ENCODE data around the gene SLC2A13. TPM values are rescaled to one million over a fixed set of nuclear protein-coding genes. Genes with fewer than 3 reads are reported as not detected.
"Not testable (repeated sequence)": the region's sequence is repeated elsewhere in the genome, so short reads cannot be mapped to it uniquely, and the experiment has no call there.

SLC2A13 gene
- total and polyA plus RNA-seq, 10 of the 15 experiments (the other 5 are each of a cell fraction or from before 2014, with no cell fraction given): 0.05 to 3.7 (median 0.25) TPM

DNA sequence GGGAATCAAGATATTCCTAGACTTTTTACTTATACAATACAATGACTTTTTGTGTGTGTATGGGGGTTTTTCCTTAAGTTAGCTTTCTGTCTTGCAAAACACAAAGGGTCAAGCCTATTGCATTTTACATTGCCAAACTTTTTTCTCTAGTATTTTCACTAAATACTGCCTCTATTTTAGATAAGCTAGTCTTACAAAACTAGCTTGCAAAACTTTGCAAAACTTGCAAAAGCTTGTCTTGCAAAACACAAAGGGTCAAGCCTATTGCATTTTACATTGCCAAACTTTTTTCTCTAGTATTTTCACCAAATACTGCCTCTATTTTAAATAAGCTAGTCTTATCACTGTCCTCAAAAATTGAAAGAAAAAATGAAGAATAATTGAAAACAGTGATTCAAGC is 183.3 kb downstream of the SLC2A13 start:
- H3K27me3 ChIP-seq (replicated peaks in 1 of 2; ENCODE audit: control insufficient read depth in 2 of 2, insufficient read depth in 2 of 2, low read length in 1 of 2); POLR2A ChIA-PET; H2AFZ ChIP-seq (ENCODE audit: control insufficient read depth, low read depth, low read length); FAIRE-seq; ATAC-seq; H3K79me2 ChIP-seq (ENCODE audit: control insufficient read depth, insufficient read depth, low read length); BruUV-seq (replicated peaks); H4K20me1 ChIP-seq (ENCODE audit: control insufficient read depth, insufficient read depth); RAD21 ChIA-PET (ENCODE audit: unreplicated experiment); H3K4me3 ChIP-seq; DNase-seq (ENCODE audit: low read depth, low spot score); intact Hi-C loops (cut with micrococcal nuclease; ENCODE audit: unreplicated experiment); in situ Hi-C loops (cut with MboI); H3K36me3 ChIP-seq (ENCODE audit: control insufficient read depth in 2 of 2, insufficient read depth in 2 of 2, low read length in 1 of 2); H3K9me3 ChIP-seq (replicated peaks; ENCODE audit: control insufficient read depth, insufficient read depth, low read length); H3K9ac ChIP-seq (ENCODE audit: control insufficient read depth, insufficient read depth, low read length); H3K4me1 ChIP-seq (ENCODE audit: control insufficient read depth, insufficient read depth, low read length); H3K27ac ChIP-seq (ENCODE audit: control insufficient read depth, insufficient read depth); H3K4me2 ChIP-seq (ENCODE audit: control insufficient read depth, insufficient read depth): not testable (repeated sequence)
- SMC1A ChIA-PET (ENCODE audit: uncharacterized antibody, unreplicated experiment): interaction anchor here (0.7 to 1.2 kb wide), 3 partner anchors 10 to 31 kb away, joined by 3 read pairs; no protein-coding TSS in a partner anchor
- CTCF ChIA-PET: interaction anchor here (0.7 to 1.2 kb wide), 2 partner anchors 9 to 942 kb away, joined by 3 to 6 read pairs; no protein-coding TSS in a partner anchor

DNA sequence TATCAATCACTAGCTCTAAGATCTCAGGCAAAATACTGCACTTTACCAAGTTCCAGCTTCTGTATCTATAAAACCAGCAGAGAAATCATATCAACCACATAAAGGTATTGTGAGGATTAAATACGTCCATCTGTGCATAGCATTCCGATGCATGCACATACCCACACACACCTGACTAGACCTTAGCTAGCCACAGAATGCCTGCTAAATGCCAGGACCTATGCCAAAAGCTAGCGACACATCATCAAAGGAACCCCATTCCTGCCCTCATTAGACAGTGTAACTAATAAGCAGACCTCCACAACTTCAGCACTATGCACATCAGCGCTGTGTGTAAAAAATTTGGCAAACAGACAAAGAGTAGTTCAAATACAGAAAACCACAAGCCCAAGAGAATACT is 185.2 kb downstream of the SLC2A13 start:
- Histone ChIP-seq H3K9me3 (replicated peaks; ENCODE audit: control insufficient read depth, insufficient read depth, low read length) (no peaks in the 10 kb centered on the region), H2AFZ (ENCODE audit: control insufficient read depth, low read depth, low read length) (no peak overlapping the region), H4K20me1 (ENCODE audit: control insufficient read depth, insufficient read depth) (no peaks in the 10 kb centered on the region), H3K27ac (ENCODE audit: control insufficient read depth, insufficient read depth) (no peak overlapping the region), H3K4me1 (ENCODE audit: control insufficient read depth, insufficient read depth, low read length) (no peaks in the 10 kb centered on the region), H3K4me2 (ENCODE audit: control insufficient read depth, insufficient read depth) (no peak overlapping the region), H3K9ac (ENCODE audit: control insufficient read depth, insufficient read depth, low read length) (no peak overlapping the region), H3K79me2 (ENCODE audit: control insufficient read depth, insufficient read depth, low read length) (no peaks in the 10 kb centered on the region), H3K4me3 (no peak overlapping the region), H3K27me3 (replicated peaks in 1 of 2; ENCODE audit: control insufficient read depth in 2 of 2, insufficient read depth in 2 of 2, low read length in 1 of 2) (no peaks in the 10 kb centered on the region), H3K36me3 (ENCODE audit: control insufficient read depth in 2 of 2, insufficient read depth in 2 of 2, low read length in 1 of 2) (no peaks in the 10 kb centered on the region)
- no TSS peak for BruUV-seq (replicated peaks)
- intact Hi-C loops (cut with micrococcal nuclease; ENCODE audit: unreplicated experiment): no loop called here
- ATAC-seq (no peak), DNase-seq (ENCODE audit: low read depth, low spot score) (no peak), FAIRE-seq (no peak)
- POLR2A ChIA-PET: no interaction called here
- in situ Hi-C loops (cut with MboI): no loop called here
- CTCF ChIA-PET: no interaction called here
- RAD21 ChIA-PET (ENCODE audit: unreplicated experiment): no interaction called here
- 73% methylated on average over 4 of the region's 4 CpGs for WGBS (ENCODE audit: insufficient coverage, insufficient replicate concordance, low lambda C conversion rate, missing lambda C conversion rate)
- TF ChIP-seq EZH2 (IDR thresholded peaks at IDR 0.05; ENCODE audit: borderline replicate concordance, control insufficient read depth, low read depth, low read length) (no peak), TBL1XR1 (IDR thresholded peaks at IDR 0.05; ENCODE audit: low read depth, low read length) (no peak), NR2F1 (conservative IDR thresholded peaks at IDR 0.05) (no peak), FOS (IDR thresholded peaks at IDR 0.05; ENCODE audit: borderline replicate concordance, extremely low read depth, insufficient read length) (no peak), RAD21 (IDR thresholded peaks at IDR 0.05; ENCODE audit: insufficient read depth, low read depth, low read length) (no peak), SIX5 (IDR thresholded peaks at IDR 0.05; ENCODE audit: low read depth, low read length, severe bottlenecking) (no peak), CHD4 (IDR thresholded peaks at IDR 0.05) (no peak), IRF4 (IDR thresholded peaks at IDR 0.05; ENCODE audit: low read depth, low read length) (no peak), NFYA (IDR thresholded peaks at IDR 0.05; ENCODE audit: borderline replicate concordance, low read depth, low read length) (no peak)
- TF ChIP-seq, protein P1, sequence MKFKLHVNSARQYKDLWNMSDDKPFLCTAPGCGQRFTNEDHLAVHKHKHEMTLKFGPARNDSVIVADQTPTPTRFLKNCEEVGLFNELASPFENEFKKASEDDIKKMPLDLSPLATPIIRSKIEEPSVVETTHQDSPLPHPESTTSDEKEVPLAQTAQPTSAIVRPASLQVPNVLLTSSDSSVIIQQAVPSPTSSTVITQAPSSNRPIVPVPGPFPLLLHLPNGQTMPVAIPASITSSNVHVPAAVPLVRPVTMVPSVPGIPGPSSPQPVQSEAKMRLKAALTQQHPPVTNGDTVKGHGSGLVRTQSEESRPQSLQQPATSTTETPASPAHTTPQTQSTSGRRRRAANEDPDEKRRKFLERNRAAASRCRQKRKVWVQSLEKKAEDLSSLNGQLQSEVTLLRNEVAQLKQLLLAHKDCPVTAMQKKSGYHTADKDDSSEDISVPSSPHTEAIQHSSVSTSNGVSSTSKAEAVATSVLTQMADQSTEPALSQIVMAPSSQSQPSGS (IDR thresholded peaks at IDR 0.05; ENCODE audit: low read length): no peak
- SMC1A ChIA-PET (ENCODE audit: uncharacterized antibody, unreplicated experiment): interaction anchor here (1.3 kb wide), 1 partner anchor 13 kb away, joined by 4 read pairs; no protein-coding TSS in a partner anchor

Data from GM12878 (cell line).